ENCODE data around the gene LAMTOR5. TPM values are rescaled to one million over a fixed set of nuclear protein-coding genes. Genes with fewer than 3 reads are reported as not detected.

LAMTOR5 gene
- total RNA-seq, 3 donors from 2014 or later: 102 to 117 (median 109) TPM

DNA sequence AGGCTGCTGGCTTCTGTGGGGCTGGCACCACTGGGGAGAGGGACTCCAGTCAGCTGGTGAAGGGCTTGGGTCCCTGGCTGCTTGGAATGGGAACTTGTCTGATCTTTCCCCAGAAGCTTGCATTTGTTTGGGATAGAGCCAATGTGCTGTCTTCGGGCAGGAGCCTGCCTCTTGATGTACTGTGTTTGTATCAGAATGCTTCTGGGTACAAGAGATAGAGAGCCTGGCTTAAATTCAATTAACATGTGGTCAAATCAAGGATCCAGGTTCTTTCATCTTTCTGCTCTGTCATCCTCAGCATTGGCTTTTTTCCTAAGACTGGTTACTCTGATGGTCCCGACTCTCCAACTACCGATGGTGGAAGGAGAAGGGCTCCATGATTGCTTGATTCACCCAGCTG is 27.5 kb upstream of the LAMTOR5 start:
- no peak overlapping the region for H3K4me3 ChIP-seq
- intact Hi-C loops (cut with DNase I; ENCODE audit: low total_unique reads): no loop called here
- H3K9me3 ChIP-seq: no peaks in the 10 kb centered on the region
- no peaks in the 10 kb centered on the region for H3K4me1 ChIP-seq
- DNase-seq (ENCODE audit: low spot score in 2 of 2): no peak
- H3K36me3 ChIP-seq: no peaks in the 10 kb centered on the region
- no peaks in the 10 kb centered on the region for H3K27me3 ChIP-seq
- TF ChIP-seq POLR2A (IDR thresholded peaks at IDR 0.05) (no peak), POLR2AphosphoS5 (IDR thresholded peaks at IDR 0.05) (no peak)
- TF ChIP-seq, protein P1, sequence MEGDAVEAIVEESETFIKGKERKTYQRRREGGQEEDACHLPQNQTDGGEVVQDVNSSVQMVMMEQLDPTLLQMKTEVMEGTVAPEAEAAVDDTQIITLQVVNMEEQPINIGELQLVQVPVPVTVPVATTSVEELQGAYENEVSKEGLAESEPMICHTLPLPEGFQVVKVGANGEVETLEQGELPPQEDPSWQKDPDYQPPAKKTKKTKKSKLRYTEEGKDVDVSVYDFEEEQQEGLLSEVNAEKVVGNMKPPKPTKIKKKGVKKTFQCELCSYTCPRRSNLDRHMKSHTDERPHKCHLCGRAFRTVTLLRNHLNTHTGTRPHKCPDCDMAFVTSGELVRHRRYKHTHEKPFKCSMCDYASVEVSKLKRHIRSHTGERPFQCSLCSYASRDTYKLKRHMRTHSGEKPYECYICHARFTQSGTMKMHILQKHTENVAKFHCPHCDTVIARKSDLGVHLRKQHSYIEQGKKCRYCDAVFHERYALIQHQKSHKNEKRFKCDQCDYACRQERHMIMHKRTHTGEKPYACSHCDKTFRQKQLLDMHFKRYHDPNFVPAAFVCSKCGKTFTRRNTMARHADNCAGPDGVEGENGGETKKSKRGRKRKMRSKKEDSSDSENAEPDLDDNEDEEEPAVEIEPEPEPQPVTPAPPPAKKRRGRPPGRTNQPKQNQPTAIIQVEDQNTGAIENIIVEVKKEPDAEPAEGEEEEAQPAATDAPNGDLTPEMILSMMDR (IDR thresholded peaks at IDR 0.05): no peak
- no peak overlapping the region for H3K27ac ChIP-seq

GRCh38 chr1:110433803-110434202 is 26.3 kb upstream of the LAMTOR5 start:
- Histone ChIP-seq H3K4me1 (no peaks in the 10 kb centered on the region), H3K36me3 (no peaks in the 10 kb centered on the region), H3K27ac (no peak overlapping the region), H3K27me3 (no peaks in the 10 kb centered on the region), H3K4me3 (no peak overlapping the region), H3K9me3 (no peaks in the 10 kb centered on the region)
- no peak for TF ChIP-seq POLR2A (IDR thresholded peaks at IDR 0.05)
- TF ChIP-seq, protein P1 (IDR thresholded peaks at IDR 0.05): no peak
- DNase-seq (ENCODE audit: low spot score in 2 of 2): no peak
- intact Hi-C loops (cut with DNase I; ENCODE audit: low total_unique reads): no loop called here

GRCh38 chr1:110433213-110433612 is 25.7 kb upstream of the LAMTOR5 start:
- no peaks in the 10 kb centered on the region for H3K9me3 ChIP-seq
- TF ChIP-seq POLR2AphosphoS5 (IDR thresholded peaks at IDR 0.05) (no peak), POLR2A (IDR thresholded peaks at IDR 0.05) (no peak)
- TF ChIP-seq, protein P1 (IDR thresholded peaks at IDR 0.05): no peak
- H3K36me3 ChIP-seq: no peaks in the 10 kb centered on the region
- H3K27ac ChIP-seq: no peak overlapping the region
- no peak for DNase-seq (ENCODE audit: low spot score in 2 of 2)
- no peak overlapping the region for H3K4me3 ChIP-seq
- no peaks in the 10 kb centered on the region for H3K27me3 ChIP-seq
- H3K4me1 ChIP-seq: no peaks in the 10 kb centered on the region
- intact Hi-C loops (cut with DNase I; ENCODE audit: low total_unique reads): no loop called here

DNA sequence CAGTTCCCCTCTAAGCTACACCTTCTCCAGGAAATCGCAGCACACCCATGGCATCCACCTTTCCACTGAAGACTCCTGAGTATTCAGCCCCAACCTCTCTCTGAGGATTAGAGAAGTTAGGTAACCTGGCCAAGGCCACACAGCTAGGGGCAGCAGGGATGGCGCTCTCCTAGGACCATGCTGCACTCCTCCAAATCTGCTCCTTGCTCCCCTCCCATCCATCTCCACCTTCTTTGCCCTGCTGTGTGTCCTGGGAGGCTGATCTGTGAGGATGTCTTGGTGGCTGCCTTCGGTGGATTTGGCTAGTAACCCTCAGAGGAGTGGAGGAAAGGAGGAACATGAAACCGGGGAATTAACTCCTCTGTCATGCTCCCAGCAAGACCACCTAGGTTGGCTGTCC is 23.4 kb upstream of the LAMTOR5 start:
- no peaks in the 10 kb centered on the region for H3K27me3 ChIP-seq
- no peak for DNase-seq (ENCODE audit: low spot score in 2 of 2)
- no peak overlapping the region for H3K27ac ChIP-seq
- no peaks in the 10 kb centered on the region for H3K9me3 ChIP-seq
- intact Hi-C loops (cut with DNase I; ENCODE audit: low total_unique reads): no loop called here
- no peak overlapping the region for H3K4me3 ChIP-seq
- H3K36me3 ChIP-seq: no peaks in the 10 kb centered on the region
- no peaks in the 10 kb centered on the region for H3K4me1 ChIP-seq
- TF ChIP-seq, protein P1 (IDR thresholded peaks at IDR 0.05): no peak
- TF ChIP-seq POLR2AphosphoS5 (IDR thresholded peaks at IDR 0.05) (no peak), POLR2A (IDR thresholded peaks at IDR 0.05) (no peak)

GRCh38 chr1:110430366-110430765 is 22.9 kb upstream of the LAMTOR5 start:
- no peaks in the 10 kb centered on the region for H3K9me3 ChIP-seq
- TF ChIP-seq POLR2AphosphoS5 (IDR thresholded peaks at IDR 0.05): no peak
- TF ChIP-seq, protein P1 (IDR thresholded peaks at IDR 0.05): no peak
- TF ChIP-seq POLR2A (IDR thresholded peaks at IDR 0.05): no peak
- H3K4me3 ChIP-seq: no peak overlapping the region
- no peaks in the 10 kb centered on the region for H3K4me1 ChIP-seq
- H3K27me3 ChIP-seq: no peaks in the 10 kb centered on the region
- DNase-seq (ENCODE audit: low spot score in 2 of 2): no peak
- intact Hi-C loops (cut with DNase I; ENCODE audit: low total_unique reads): no loop called here
- H3K27ac ChIP-seq: no peak overlapping the region
- no peaks in the 10 kb centered on the region for H3K36me3 ChIP-seq

Measured in breast epithelium (tissue), 4 donors.